HG03565 (cell line): ENCODE results near the gene DNAH8.
"Not testable (repeated sequence)": the region's sequence is repeated elsewhere in the genome, so short reads cannot be mapped to it uniquely, and the experiment has no call there.

Experiments
- ATAC-seq: cut with Tn5 transposase; IDR thresholded peaks from one replicate; pipeline ENCODE4 v1.9.1; 2021; ENCODE audit warnings: mild to moderate bottlenecking, moderate library complexity; ENCODE audit not compliant: unreplicated experiment

The DNAH8 gene

DNA sequence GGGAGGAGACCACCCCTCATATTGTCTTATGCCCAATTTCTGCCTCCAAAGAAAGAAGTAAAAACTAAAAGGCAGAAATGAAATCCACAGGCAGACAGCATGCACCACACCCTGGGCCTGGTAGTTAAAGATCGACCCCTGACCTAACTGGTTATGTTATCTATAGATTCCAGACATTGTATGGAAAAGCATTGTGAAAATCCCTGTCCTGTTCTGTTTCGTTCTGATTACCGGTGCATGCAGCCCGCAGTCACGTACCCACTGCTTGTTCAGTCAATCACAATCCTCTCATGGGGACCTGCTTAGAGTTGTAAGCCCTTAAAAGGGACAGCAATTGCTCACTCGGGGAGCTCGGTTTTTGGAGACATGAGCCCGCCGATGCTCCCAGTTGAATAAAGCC, 81.3 kb downstream of the DNAH8 start:
- ATAC-seq: not testable (repeated sequence)

GRCh38 chr6:38796850-38797249, 81.7 kb downstream of the DNAH8 start:
- no peak for ATAC-seq

GRCh38 chr6:38797391-38797790, 82.3 kb downstream of the DNAH8 start:
- no peak for ATAC-seq

- ATAC-seq: no peak
Measured at GRCh38 chr6:38799529-38800184, 84.5 kb downstream of the DNAH8 start.

GRCh38 chr6:38801305-38801704, 86.2 kb downstream of the DNAH8 start:
- no peak for ATAC-seq

GRCh38 chr6:38802497-38802896, 87.4 kb downstream of the DNAH8 start:
- ATAC-seq: no peak

DNA sequence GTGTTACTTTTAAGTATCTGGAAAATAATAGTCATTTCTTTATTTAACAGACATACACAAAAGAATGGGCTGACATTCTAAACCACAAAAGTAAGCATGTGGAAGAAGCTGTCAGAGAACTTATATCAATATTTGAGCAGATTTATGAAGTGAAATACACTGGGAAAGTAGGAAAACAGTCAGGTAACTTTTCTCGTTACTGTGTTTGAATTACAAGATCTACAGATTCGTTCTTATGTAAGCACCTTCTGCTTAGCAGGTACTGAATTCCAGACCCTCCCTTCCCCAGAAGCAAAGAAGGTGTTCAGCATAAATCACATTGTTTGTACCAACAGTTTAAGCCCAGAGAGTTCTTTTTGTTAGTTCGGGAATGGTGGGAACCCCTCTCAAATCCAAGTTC, 88.0 kb downstream of the DNAH8 start:
- no peak for ATAC-seq

- ATAC-seq: no peak
Measured at GRCh38 chr6:38804358-38804757, 89.2 kb downstream of the DNAH8 start.

DNA sequence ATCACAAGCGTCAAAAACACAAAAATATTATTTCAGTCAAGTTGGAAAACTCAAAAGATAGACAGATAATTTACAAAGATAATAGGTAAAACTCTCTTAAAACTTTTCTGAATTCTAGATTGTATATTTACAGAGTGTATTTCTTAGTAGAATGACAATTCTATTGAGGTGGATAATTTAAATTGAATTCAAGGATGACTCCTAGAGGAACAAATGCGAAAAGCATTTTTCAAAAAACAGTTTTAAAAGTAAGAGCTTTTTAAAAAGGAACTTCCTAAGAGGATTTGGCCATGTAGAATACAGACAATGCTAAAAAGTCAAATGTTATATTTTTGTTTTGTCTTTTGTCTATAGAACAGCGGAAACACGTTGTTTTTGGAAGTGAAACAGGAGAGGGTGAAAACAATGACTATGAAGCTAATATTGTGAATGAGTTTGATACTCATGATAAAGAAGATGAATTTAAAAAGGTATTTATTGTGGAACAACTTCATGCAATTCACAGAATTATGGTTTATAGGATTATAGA, 90.1 kb downstream of the DNAH8 start:
- ATAC-seq: no peak

DNA sequence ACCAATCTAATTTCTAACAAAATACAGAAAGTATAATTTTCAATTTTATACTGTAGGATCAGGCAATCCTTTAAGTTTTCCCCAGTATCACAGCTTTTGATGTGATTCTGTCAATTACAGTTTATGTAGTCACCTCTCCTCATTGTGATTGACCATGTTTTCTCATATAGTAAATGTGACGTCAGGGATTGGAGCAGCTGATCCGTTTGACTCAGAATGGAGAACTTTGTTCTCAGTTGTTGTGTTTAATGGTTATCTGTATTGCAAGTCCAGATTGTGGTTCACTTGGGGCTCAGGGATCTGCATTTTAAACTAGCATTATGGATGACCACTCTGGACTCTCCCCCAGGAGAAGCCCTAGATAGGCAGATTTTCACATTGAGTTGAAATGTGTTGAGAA, 90.6 kb downstream of the DNAH8 start:
- ATAC-seq: no peak

GRCh38 chr6:38806271-38806670, 91.2 kb downstream of the DNAH8 start:
- ATAC-seq: no peak

DNA sequence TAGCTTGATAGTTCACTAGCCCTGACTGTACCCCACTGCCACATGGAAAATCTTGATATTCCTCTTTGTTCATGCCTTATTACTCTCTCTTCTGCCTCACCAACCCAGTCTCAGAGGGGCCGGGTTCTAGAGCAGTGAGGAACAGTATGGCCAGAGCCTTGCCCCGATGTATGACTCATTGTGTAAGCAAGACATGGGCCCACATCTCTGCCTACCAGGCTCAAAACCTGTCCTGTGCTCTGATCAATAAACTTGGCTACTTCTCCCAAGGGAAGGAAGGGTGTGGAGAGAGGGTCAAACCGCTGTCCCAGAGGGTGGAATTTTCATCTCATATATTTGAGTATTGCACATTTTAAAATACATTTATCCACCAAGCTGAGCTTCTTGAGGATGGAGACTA, 91.7 kb downstream of the DNAH8 start:
- ATAC-seq: no peak

DNA sequence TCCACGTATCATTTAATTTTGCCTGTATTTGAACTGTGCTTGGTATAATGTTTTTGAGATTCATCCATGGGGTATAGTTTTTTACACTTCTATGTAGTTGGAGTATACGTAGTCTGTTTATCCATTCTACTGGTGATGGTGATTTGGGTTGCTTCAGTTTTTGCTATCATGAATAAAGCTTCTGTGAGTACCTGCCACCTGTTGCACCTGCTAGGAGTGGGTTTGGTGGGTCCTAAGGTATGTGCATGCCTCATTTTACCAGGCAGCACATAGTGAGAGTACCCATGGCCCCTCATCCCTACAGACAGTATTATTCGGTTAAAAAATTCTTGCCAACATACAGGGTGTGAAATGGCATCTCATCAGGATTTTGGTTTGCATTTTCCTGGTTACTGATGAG, 92.9 kb downstream of the DNAH8 start:
- no peak for ATAC-seq

- no peak for ATAC-seq
Measured at GRCh38 chr6:38813041-38813823, 98.1 kb downstream of the DNAH8 start.

GRCh38 chr6:38814761-38815160, 99.7 kb downstream of the DNAH8 start:
- no peak for ATAC-seq

- no peak for ATAC-seq
Measured at GRCh38 chr6:38815250-38815649, 100.1 kb downstream of the DNAH8 start.

GRCh38 chr6:38818691-38819090, 103.6 kb downstream of the DNAH8 start:
- ATAC-seq: no peak

GRCh38 chr6:38822963-38823362, 107.9 kb downstream of the DNAH8 start:
- no peak for ATAC-seq

GRCh38 chr6:38824243-38824894, 109.3 kb downstream of the DNAH8 start:
- ATAC-seq: no peak

- ATAC-seq: no peak
Measured at GRCh38 chr6:38827024-38827423, 111.9 kb downstream of the DNAH8 start.

DNA sequence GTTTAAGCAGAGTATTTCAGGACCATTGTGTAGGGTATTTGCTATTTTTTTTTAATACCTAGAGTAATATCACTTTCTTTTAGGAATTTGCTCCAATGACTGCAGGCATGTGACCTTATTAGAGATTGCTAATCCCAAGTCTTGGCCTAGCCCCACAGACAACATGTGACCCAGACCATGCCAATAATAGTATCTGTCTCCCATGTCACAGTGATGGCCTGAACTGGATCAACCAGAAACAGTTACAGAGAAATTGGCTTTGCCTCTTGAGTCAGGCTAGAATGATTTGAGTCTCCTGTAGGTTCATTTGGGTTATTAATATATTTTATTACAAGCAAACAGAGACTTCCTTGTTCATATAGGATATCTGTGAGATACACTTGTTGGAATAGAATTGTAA, 116.8 kb downstream of the DNAH8 start:
- no peak for ATAC-seq

GRCh38 chr6:38833320-38833719, 118.2 kb downstream of the DNAH8 start:
- no peak for ATAC-seq
